Muscle of leg (tissue), 11 donors: ENCODE data around the gene PDGFRB. TPM values are rescaled to one million over a fixed set of nuclear protein-coding genes. Genes with fewer than 3 reads are reported as not detected.

Source experiments
- DNase-seq: peaks from one replicate; pipeline ENCODE4 v3.0.0; 2013
- H3K27ac ChIP-seq: one replicate; pipeline ENCODE4 v1.5.1; 2013; ENCODE audit warnings: mild to moderate bottlenecking, low read length, control low read depth
- H3K27me3 ChIP-seq: one replicate; pipeline ENCODE4 v1.6.1; 2013; ENCODE audit warnings: low read length; ENCODE audit not compliant: control insufficient read depth, insufficient read depth
- H3K36me3 ChIP-seq: one replicate; pipeline ENCODE4 v1.6.1; 2013; ENCODE audit warnings: low read length; ENCODE audit not compliant: control insufficient read depth, insufficient read depth
- H3K4me1 ChIP-seq: one replicate; pipeline ENCODE4 v1.6.1; 2013; ENCODE audit warnings: low read length; ENCODE audit not compliant: control insufficient read depth, insufficient read depth
- H3K4me3 ChIP-seq: one replicate; pipeline ENCODE4 v1.5.1; 2013; ENCODE audit warnings: low read length, control low read depth
- H3K9me3 ChIP-seq: replicated peaks from 2 replicates; pipeline ENCODE4 v1.6.1; 2013; ENCODE audit warnings: low read depth, low read length; ENCODE audit not compliant: control insufficient read depth
- WGBS: methylation state at CpG from one replicate; pipeline ENCODE4 v1.1.5; 2013; ENCODE audit warnings: missing lambda C conversion rate; ENCODE audit not compliant: insufficient coverage; 5-methylcytosine and 5-hydroxymethylcytosine counted together
- polyA plus RNA-seq, 8 donors: library from polyadenylated mRNA; unstranded; fragments of 120-200 nt; gene quantifications; one replicate each; pipeline versions ENCODE4 v1.2.1 to v1.2.3, GENCODE V29; 2013; ENCODE audit warnings: inconsistent platforms in 1 of 8, low replicate concordance in 1 of 8; ENCODE audit not compliant: insufficient read length in 8 of 8, insufficient read depth in 1 of 8
- total RNA-seq: library from RNA; stranded (reverse); fragments of 120-200 nt; gene quantifications from one replicate; pipeline ENCODE4 v1.2.4, GENCODE V29; 2013

The PDGFRB gene
- total and polyA plus RNA-seq, 9 donors, result 109 to 152 (median 129) TPM

DNA sequence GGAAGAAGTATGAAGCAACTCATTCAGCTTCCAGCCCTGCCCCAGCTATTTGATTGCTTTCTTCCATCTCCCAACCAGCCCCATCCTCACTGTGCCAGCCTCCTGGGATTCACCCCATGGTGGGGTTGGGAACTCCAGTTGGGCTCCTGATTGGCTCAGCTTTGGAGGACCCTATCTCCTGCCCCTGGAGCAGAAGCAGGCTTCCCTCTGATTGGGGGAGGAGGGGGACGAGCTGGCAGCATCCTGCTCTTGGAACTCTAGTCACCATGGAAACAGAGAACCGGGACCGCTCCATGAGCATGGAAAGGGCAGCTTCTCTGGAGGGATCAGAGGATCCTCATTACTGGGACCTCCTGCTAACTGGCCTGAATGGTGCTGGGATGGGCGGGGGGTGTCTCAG, 36.8 kb upstream of the PDGFRB start:
- no CpG with 5 or more reads among the region's 4 CpGs for WGBS
- Histone ChIP-seq H3K36me3 (no peaks in the 10 kb centered on the region), H3K4me1 (peaks cover 30% of the 10 kb centered on the region), H3K27ac (no peak overlapping the region), H3K27me3 (peaks cover 59% of the 10 kb centered on the region), H3K4me3 (no peak overlapping the region), H3K9me3 (no peaks in the 10 kb centered on the region)
- no peak for DNase-seq

- Histone ChIP-seq H3K36me3 (no peaks in the 10 kb centered on the region), H3K27ac (no peak overlapping the region), H3K4me1 (peaks cover 35% of the 10 kb centered on the region), H3K27me3 (peaks cover 62% of the 10 kb centered on the region), H3K4me3 (no peak overlapping the region), H3K9me3 (no peaks in the 10 kb centered on the region)
- DNase-seq, result no peak
- WGBS, result 40% methylated on average over 1 of the region's 2 CpGs
These were observed 35.3 kb upstream of the PDGFRB start for GRCh38 chr5:150190987-150191386.

DNA sequence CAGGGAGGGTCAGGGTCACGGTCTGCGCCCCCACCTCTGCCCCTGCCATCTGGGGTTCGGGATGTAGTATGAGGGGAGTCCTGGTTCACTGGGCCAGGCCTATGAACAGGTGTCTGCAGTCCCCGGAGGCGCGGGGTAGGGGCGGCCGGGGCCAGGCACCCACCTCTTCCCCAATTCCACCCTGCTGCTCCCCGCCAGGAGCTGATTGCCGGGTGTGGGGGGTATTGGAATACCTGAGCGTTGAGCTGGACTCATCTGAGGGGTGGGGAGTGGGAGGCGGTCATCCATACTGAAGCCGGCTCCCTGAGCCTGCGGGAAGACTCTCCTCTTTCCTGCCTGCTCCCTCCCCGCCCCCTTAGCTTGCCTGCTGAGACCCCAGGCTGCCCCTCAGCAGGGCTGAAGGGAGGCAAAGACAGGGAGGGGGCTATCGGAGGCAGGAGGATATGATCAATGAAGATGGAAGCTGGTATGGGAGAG, 34.9 kb upstream of the PDGFRB start:
- no CpG with 5 or more reads among the region's 16 CpGs for WGBS
- peaks cover 35% of the 10 kb centered on the region for H3K4me1 ChIP-seq
- H3K4me3 ChIP-seq, result no peak overlapping the region
- H3K27me3 ChIP-seq, result peaks cover 62% of the 10 kb centered on the region
- no peaks in the 10 kb centered on the region for H3K9me3 ChIP-seq
- no peak overlapping the region for H3K27ac ChIP-seq
- no peaks in the 10 kb centered on the region for H3K36me3 ChIP-seq
- DNase-seq, result no peak

GRCh38 chr5:150189728-150190502, 34.3 kb upstream of the PDGFRB start, which contains the start of gene SLC6A7:
Gene SLC6A7 (plus strand): TSS chr5:150190062. CDS start chr5:150190328, 266 bp downstream.
- Histone ChIP-seq H3K27me3 (peaks cover 63% of the 10 kb centered on the region), H3K4me3 (no peak within 1 kb of the TSS), H3K9me3 (no peaks in the 10 kb centered on the region), H3K36me3 (no peaks in the 10 kb centered on the region), H3K4me1 (peaks cover 35% of the 10 kb centered on the region), H3K27ac (no peak within 1 kb of the TSS)
- 3% methylated on average over 50 of the region's 58 CpGs for WGBS
- DNase-seq, result no peak

GRCh38 chr5:150189326-150189725, 33.7 kb upstream of the PDGFRB start:
- H3K36me3 ChIP-seq, result no peaks in the 10 kb centered on the region
- no peak for DNase-seq
- no peak overlapping the region for H3K27ac ChIP-seq
- peaks cover 64% of the 10 kb centered on the region for H3K27me3 ChIP-seq
- H3K9me3 ChIP-seq, result no peaks in the 10 kb centered on the region
- peaks cover 35% of the 10 kb centered on the region for H3K4me1 ChIP-seq
- WGBS, result 67% methylated on average over 1 of the region's 3 CpGs
- H3K4me3 ChIP-seq, result no peak overlapping the region

DNA sequence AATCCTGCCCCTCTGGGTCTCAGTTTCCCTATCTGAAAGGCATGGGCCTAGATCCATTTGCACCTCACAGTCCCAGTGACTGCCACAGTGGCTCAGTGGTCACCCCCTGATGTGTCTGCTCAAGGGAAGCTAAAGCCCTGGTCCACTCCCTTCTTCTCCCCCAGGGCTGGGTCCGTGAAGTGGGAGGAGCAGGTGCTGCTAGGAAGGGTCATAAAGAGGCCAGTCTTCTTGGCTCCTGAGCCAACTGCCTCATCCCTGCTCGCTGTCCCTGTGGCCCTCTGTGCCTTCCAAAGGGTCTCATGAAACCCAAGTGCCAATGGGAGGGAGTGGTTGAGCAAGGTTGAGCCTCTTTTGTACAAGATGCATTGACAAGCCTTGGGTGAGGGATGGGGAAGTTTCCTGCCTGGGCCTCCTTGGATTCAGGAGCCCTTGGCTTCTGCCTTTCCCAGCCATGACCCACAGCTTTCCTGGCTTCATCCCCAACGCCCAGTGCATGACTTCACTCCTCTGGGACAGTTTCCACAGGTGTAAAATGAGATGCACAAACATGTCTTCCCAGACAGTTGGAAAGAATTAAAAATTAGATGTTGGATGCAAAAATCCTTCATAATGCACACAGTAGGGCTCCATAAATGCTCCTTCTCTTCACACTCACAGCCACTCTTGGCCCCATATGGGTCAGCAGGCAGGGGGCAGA, 32.6 kb upstream of the PDGFRB start:
- WGBS, result 21% methylated on average over 2 of the region's 3 CpGs
- peaks cover 60% of the 10 kb centered on the region for H3K27me3 ChIP-seq

GRCh38 chr5:150186897-150187296, 31.3 kb upstream of the PDGFRB start:
- H3K4me1 ChIP-seq, result peaks cover 47% of the 10 kb centered on the region
- peaks cover 46% of the 10 kb centered on the region for H3K27me3 ChIP-seq
- WGBS, result 64% methylated on average over 2 of the region's 4 CpGs

More for the DNA sequence above, 32.6 kb upstream of the PDGFRB start:
- Histone ChIP-seq H3K36me3 (no peaks in the 10 kb centered on the region), H3K9me3 (no peaks in the 10 kb centered on the region), H3K4me1 (peaks cover 43% of the 10 kb centered on the region), H3K4me3 (no peak overlapping the region), H3K27ac (no peak overlapping the region)
- DNase-seq, result no peak

GRCh38 chr5:150186137-150186536, 30.5 kb upstream of the PDGFRB start:
- Histone ChIP-seq H3K27ac (no peak overlapping the region), H3K4me1 (peaks cover 55% of the 10 kb centered on the region)
- WGBS, result 94% methylated on average over 5 of the region's 8 CpGs

More at GRCh38 chr5:150186897-150187296, 31.3 kb upstream of the PDGFRB start:
- Histone ChIP-seq H3K27ac (no peak overlapping the region), H3K9me3 (no peaks in the 10 kb centered on the region), H3K4me3 (no peak overlapping the region), H3K36me3 (no peaks in the 10 kb centered on the region)
- no peak for DNase-seq

DNA sequence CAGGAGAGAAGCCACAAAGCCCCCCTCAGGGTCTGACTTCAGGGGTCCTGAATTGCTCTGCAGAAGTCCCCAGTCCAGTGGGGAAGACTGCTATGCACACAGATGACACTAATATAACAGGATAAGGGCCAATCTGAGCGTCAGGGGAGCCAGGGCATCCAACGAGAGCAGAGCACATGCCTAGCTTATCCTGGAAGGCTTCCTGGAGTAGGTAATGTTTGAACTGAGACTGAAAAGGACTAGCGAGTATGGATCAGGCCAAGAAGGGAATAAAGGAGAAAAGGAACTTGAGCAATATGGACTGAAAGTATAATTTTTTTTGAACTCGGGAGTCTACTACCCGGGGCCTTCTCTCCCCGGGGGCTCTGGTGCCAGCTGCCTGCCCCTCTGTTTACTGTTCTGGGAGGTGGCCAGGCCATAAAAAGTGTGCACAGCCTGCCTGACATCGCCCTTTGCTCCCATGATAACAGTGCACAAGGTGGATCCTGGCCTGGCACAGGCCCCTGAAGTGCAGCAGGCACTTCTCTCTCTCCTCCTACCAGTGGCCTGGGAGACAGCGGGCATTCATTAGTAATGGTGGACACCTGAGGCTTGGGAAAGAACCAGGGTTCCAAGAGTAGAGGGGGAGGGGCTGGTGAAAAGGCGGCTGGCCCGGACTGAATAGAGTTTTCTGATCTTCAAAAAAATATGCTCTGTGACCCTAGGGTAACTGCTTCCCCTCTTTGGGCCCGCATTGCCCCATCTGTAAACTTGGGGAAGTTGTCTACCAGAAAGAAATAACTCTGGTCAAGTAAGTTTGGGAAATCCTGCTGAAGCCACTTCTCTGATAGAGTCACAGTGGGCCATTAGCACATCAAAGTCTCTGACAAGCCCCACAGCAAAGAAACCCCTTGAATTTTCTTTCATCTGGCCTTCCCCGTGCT, 29.6 kb upstream of the PDGFRB start:
- no peaks in the 10 kb centered on the region for H3K9me3 ChIP-seq
- no peak overlapping the region for H3K4me3 ChIP-seq
- H3K4me1 ChIP-seq, result peaks cover 55% of the 10 kb centered on the region
- H3K27ac ChIP-seq, result no peak overlapping the region
- DNase-seq, result no peak
- WGBS, result 62% methylated on average over 8 of the region's 12 CpGs
- H3K36me3 ChIP-seq, result no peaks in the 10 kb centered on the region
- peaks cover 32% of the 10 kb centered on the region for H3K27me3 ChIP-seq

More at GRCh38 chr5:150186137-150186536, 30.5 kb upstream of the PDGFRB start:
- DNase-seq, result no peak
- Histone ChIP-seq H3K27me3 (peaks cover 41% of the 10 kb centered on the region), H3K4me3 (no peak overlapping the region), H3K9me3 (no peaks in the 10 kb centered on the region), H3K36me3 (no peaks in the 10 kb centered on the region)
